Mucosa of stomach (tissue), 1 donor: ENCODE results near the gene RLN1.
"Not testable (repeated sequence)": the region's sequence is repeated elsewhere in the genome, so short reads cannot be mapped to it uniquely, and the experiment has no call there.

Source experiments
- H3K27me3 ChIP-seq: one replicate; pipeline ENCODE4 v1.7.0; 2013; ENCODE audit warnings: mild to moderate bottlenecking, low read length; ENCODE audit not compliant: control insufficient read depth, insufficient read depth
- H3K36me3 ChIP-seq: one replicate; pipeline ENCODE4 v1.7.0; 2013; ENCODE audit warnings: low read length; ENCODE audit not compliant: control insufficient read depth, insufficient read depth
- H3K4me1 ChIP-seq: one replicate; pipeline ENCODE4 v1.7.0; 2013; ENCODE audit warnings: mild to moderate bottlenecking, low read length; ENCODE audit not compliant: control insufficient read depth, insufficient read depth
- H3K4me3 ChIP-seq: one replicate; pipeline ENCODE4 v1.7.0; 2013; ENCODE audit warnings: low read length
- H3K9ac ChIP-seq: one replicate; pipeline ENCODE4 v1.7.0; 2013; ENCODE audit warnings: mild to moderate bottlenecking, low read length, moderate library complexity
- H3K9me3 ChIP-seq: one replicate; pipeline ENCODE4 v1.7.0; 2013; ENCODE audit warnings: mild to moderate bottlenecking, low read length, moderate library complexity; ENCODE audit not compliant: control insufficient read depth
- donor health status: Pancreatic carcinoma.

Gene RLN1

DNA sequence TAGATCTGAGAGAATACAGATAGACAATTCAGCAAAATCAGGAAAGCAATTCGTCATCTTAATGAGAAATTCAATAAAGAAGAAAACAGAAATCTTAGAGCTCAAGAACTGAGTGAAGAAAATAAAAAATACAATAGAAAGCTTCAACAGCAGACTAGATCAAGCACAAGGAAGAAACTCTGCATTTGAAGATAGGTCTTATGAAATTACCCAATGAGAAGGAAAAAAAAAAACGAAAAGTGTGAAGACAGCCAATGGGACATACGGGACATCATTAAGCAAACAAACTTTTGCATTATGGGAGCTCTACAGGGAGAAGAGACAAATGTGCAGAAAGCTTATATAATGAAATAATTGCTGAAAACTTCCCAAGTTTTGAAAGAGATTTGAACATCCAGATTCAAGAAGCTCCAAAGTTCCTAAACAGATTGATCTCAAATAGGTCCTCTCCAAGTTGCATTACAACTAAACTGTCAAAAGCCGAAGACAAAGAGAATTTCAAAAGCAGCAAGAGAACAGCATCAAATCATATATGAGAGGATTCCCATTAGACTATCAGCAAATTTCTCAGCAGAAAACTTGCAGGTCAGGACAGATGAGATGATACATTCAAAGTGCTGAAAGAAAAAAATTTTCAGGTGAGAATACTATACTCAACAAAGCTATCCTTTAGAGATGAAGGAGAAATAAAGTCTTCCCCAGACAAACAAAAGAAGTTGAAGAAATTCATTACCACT lies 24.3 kb downstream of the RLN1 start:
- no peak overlapping the region for H3K9ac ChIP-seq
- H3K4me3 ChIP-seq = no peak overlapping the region
- H3K9me3 ChIP-seq = no peaks in the 10 kb centered on the region
- H3K27me3 ChIP-seq = no peaks in the 10 kb centered on the region
- no peaks in the 10 kb centered on the region for H3K36me3 ChIP-seq
- H3K4me1 ChIP-seq = no peaks in the 10 kb centered on the region

DNA sequence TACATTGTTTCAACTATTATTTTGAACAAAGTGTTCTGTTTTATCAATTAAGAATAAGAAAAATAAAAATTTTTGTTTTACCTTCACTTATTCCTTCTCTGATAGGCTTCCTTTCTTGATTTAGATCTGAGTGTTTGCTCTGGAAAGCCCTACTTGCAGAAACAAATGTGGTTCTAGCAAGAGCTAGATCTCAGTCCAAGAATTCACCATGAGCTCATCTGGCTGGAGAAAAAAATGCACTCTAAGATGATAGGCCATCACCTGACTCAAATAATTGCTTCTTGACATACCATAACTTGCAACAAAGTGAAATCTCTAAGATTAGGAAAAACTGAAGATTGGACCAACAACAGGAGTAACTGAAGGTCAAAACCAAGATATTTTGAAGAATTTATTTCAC lies 28.8 kb downstream of the RLN1 start:
- peaks cover 6% of the 10 kb centered on the region for H3K27me3 ChIP-seq
- no peaks in the 10 kb centered on the region for H3K36me3 ChIP-seq
- H3K4me3 ChIP-seq = no peak overlapping the region
- no peaks in the 10 kb centered on the region for H3K9me3 ChIP-seq
- H3K4me1 ChIP-seq = no peaks in the 10 kb centered on the region
- H3K9ac ChIP-seq = no peak overlapping the region

DNA sequence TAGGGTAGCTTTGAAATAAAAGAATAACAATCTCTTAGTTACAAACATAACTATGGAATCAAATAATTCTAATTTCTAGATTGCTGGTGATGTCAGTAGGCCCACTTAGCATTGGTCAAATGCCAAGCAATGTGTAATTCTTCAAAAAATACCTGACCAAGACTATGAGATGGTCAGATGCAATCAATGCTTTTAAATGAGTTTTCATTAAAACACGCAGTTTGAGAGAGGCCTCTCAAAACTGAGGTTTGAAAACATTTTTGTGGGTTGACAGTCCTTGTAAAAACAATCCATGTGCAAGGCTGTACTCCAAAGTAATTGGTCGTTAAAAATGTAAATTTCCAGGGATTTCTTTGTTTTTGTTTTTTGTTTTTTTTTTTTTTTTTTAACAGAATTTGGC lies 33.9 kb downstream of the RLN1 start:
- Histone ChIP-seq H3K9ac (no peak overlapping the region), H3K4me1 (no peaks in the 10 kb centered on the region), H3K36me3 (no peaks in the 10 kb centered on the region), H3K9me3 (no peaks in the 10 kb centered on the region), H3K27me3 (peaks cover 6% of the 10 kb centered on the region), H3K4me3 (no peak overlapping the region)

DNA sequence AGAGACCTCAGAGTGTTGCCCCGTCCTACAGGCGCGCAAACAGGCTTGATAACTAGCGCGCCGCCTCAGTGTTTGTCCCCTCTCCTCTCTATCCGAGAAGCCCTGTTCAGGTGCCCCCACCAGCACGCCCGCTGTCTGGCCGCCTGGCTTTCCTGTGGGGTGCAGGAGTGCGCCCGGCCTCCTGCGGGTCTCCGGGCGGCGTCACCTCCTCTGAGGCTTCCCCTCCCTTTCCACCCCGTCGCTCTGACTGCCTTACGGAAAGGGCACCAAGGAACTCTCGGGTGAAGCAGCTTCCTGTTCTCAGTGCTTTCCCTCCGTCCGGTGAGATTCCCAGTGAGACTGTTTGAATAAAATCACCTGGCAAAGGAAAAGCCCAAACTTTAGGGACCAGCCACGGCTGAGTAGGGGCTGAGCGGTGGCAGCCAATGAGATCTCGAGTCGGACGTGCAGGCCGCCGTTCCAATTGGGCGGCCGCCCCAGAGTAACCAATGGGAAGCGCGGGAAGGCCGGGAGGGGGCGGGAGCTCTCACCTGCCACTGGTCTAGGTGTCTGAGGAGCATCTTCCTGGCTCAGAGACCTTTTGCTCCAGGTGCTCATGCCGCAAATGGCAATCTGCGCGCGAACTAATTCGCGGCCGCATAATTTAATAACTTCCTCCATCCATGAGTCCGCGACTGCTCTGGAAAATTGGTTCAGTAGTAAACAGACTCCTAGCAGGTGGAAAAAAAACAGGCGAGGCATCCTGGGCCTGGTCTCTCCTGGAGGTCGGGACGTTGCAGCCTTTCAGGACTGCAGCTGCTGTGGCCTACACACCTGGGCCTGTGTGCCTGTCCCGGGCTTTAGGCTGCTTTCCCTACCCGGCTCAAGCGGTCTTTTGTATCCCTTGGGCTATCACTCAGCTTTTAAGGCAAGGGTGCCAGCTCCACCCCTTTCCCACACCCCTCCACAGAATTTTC lies 35.6 kb downstream of the RLN1 start, which contains the start of gene RLN2:
Gene RLN2, minus strand, starts transcription at position 877 of the 956 bp plus-strand sequence. Its CDS starts 136 bp downstream, at position 741.
- H3K9me3 ChIP-seq, H3K36me3 ChIP-seq, H3K4me1 ChIP-seq, H3K9ac ChIP-seq, H3K4me3 ChIP-seq, H3K27me3 ChIP-seq: not testable (repeated sequence)

DNA sequence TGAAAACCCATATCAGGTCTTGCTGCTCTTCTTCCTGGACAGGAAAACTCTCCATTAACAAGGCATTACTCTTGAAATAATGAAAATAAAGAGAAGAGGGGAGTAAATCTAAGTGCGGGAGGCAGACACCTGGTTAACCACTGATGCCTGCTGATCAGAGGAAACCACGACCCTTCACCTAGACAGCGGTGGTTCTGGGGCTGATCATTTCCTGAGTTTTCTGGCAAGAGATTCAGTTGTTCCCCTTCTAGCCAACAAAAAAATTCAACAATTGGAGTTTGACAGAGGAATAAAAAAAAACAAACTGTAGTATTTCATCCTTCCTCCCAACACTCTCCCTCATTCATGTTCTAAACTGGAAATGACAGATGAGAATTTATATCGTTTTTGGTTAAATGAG lies 38.1 kb downstream of the RLN1 start:
- Histone ChIP-seq H3K4me3 (no peak overlapping the region), H3K36me3 (no peaks in the 10 kb centered on the region), H3K4me1 (no peaks in the 10 kb centered on the region), H3K9ac (no peak overlapping the region), H3K27me3 (no peaks in the 10 kb centered on the region), H3K9me3 (no peaks in the 10 kb centered on the region)

DNA sequence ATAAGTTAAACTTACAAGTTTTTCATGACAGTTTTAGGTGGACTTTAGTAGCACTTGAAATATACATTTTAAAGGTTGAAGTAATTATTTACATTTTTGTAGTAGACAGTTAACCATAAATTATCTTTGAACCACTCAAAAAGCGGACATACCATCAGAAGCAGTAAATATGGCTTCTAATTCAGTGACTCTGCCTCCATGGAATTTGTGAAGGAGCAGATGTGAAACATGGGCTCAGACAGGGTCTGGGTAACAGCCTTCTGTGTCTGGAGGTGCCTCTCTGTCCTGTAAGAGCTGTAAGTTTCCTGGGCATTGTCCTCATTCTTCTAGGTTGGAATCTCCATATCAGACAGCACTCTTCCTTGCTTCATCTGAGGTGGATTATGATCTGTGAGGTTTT lies 47.5 kb downstream of the RLN1 start:
- no peaks in the 10 kb centered on the region for H3K36me3 ChIP-seq
- H3K27me3 ChIP-seq = no peaks in the 10 kb centered on the region
- H3K9ac ChIP-seq = no peak overlapping the region
- no peaks in the 10 kb centered on the region for H3K4me1 ChIP-seq
- H3K9me3 ChIP-seq = no peaks in the 10 kb centered on the region
- no peak overlapping the region for H3K4me3 ChIP-seq

DNA sequence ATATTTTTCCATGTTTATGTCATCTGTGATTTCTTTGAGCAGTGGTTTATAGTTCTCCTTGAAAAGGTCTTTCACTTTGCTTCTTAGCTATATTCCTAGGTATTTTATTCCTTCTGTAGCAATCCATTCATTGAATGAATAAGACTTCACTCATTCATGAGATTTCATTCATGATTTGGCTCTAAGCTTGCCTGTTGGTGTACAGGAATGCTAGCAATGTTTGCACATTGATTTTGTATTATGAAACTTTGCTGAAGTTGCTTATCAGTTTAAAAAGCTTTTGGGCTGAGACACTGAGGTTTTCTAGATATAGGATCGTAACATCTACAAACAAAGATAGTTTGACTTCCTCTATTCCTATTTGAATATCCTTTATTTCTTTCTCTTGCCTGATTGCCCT lies 51.1 kb downstream of the RLN1 start:
- Histone ChIP-seq H3K36me3 (no peaks in the 10 kb centered on the region), H3K27me3 (no peaks in the 10 kb centered on the region), H3K9me3 (no peaks in the 10 kb centered on the region), H3K4me3 (no peak overlapping the region), H3K4me1 (no peaks in the 10 kb centered on the region), H3K9ac (no peak overlapping the region)

DNA sequence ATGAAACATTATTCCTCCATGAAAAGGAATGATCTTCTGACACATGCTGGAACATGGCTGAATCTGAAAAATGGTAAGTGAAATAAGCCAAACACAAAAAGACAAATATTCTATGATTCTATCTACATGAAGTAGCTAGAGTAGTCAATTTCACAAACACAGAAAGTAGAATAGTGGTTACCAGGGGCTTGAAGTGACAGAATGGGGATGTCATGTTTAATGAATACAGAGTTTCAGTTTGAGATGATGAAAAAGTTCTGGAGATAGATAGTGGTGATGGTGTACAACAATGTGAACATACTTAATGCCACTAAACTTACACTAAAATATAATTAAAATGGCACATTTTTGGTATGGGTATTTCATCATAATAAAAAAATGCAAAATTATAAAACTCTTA lies 53.4 kb downstream of the RLN1 start:
- H3K27me3 ChIP-seq = no peaks in the 10 kb centered on the region
- H3K36me3 ChIP-seq = no peaks in the 10 kb centered on the region
- H3K9me3 ChIP-seq = no peaks in the 10 kb centered on the region
- H3K4me3 ChIP-seq = no peak overlapping the region
- H3K9ac ChIP-seq = no peak overlapping the region
- H3K4me1 ChIP-seq = no peaks in the 10 kb centered on the region
